ENCODE results near the gene STON1.
"Not testable (repeated sequence)": the region's sequence is repeated elsewhere in the genome, so short reads cannot be mapped to it uniquely, and the experiment has no call there.

Gene STON1

GRCh38 chr2:48600917-48601316 lies 71.0 kb downstream of the STON1 start:
- H3K9me3 ChIP-seq (ENCODE audit: control insufficient read depth, insufficient read depth, low read length): no peaks in the 10 kb centered on the region
- H3K4me1 ChIP-seq (ENCODE audit: insufficient read depth, low read length): no peaks in the 10 kb centered on the region; the same call in 1 of the 2 replicates
- no peaks in the 10 kb centered on the region for H3K36me3 ChIP-seq (ENCODE audit: insufficient read depth, low read length)
- H3K9ac ChIP-seq (ENCODE audit: low read depth, low read length): no peak overlapping the region

- no peaks in the 10 kb centered on the region for H3K36me3 ChIP-seq (ENCODE audit: insufficient read depth, low read length)
- H3K9me3 ChIP-seq (ENCODE audit: control insufficient read depth, insufficient read depth, low read length): no peaks in the 10 kb centered on the region
- H3K4me1 ChIP-seq (ENCODE audit: insufficient read depth, low read length): no peaks in the 10 kb centered on the region; the same call in 1 of the 2 replicates
- H3K9ac ChIP-seq (ENCODE audit: low read depth, low read length): no peak overlapping the region
These were observed 71.4 kb downstream of the STON1 start for GRCh38 chr2:48601349-48601748.

DNA sequence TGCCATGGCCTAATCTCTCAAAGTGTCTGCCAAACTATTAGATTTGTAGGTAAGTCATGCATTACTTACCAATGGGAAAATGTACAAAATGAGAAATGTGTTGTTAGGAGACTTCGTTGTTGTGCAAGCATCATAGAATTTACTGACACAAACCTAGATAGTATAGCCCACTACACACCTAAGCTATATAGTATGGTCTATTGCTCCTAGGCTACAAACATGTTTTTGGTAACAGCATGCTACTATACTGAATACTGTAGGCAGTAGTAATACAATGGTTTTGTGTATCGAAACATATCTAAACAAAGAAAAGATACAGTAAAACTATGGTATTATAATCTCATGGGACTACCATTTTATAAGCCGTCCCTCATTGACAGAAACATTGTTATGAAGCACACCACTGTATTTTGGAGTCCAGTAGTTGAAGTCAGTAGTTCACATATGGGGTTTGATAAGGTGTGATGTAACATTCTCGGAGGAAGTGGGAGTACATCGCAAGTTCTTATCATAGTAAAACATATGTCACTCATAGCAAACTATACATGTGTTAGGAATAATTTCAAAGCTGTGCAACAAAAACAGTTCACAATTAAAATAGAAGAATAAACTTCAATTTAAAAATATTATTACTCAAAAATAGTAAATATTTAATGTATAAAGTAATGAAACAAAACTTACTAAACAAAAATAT lies 75.7 kb downstream of the STON1 start:
- Histone ChIP-seq H3K9ac (ENCODE audit: low read depth, low read length) (no peak overlapping the region), H3K4me1 (ENCODE audit: insufficient read depth, low read length) (no peaks in the 10 kb centered on the region; the same call in 1 of the 2 replicates), H3K9me3 (ENCODE audit: control insufficient read depth, insufficient read depth, low read length) (no peaks in the 10 kb centered on the region), H3K36me3 (ENCODE audit: insufficient read depth, low read length) (no peaks in the 10 kb centered on the region)

GRCh38 chr2:48607307-48608014 lies 77.5 kb downstream of the STON1 start:
- Histone ChIP-seq H3K4me1 (ENCODE audit: insufficient read depth, low read length) (no peaks in the 10 kb centered on the region), H3K9ac (ENCODE audit: low read depth, low read length) (no peak overlapping the region), H3K36me3 (ENCODE audit: insufficient read depth, low read length) (no peaks in the 10 kb centered on the region), H3K9me3 (ENCODE audit: control insufficient read depth, insufficient read depth, low read length) (no peaks in the 10 kb centered on the region)

DNA sequence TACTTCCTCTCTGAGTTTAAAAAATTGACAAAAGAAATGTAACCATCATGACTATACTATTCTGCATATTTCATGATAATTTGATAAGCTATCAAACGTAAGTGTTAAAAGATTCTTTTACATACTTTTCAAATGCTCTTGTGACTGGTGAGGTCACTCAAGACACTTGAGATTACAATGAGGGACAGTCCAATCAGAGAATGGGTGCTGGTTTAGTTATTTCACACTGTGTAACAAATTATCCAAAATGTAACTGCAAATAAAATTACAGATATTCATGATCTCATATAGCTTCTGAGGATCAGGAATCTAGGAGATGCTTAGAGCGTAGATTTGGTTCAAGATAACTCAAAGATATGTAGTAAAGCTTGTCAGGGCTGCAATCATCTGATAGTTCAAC lies 83.3 kb downstream of the STON1 start:
- H3K36me3 ChIP-seq (ENCODE audit: insufficient read depth, low read length): no peaks in the 10 kb centered on the region
- no peak overlapping the region for H3K9ac ChIP-seq (ENCODE audit: low read depth, low read length)
- no peaks in the 10 kb centered on the region for H3K4me1 ChIP-seq (ENCODE audit: insufficient read depth, low read length)
- H3K9me3 ChIP-seq (ENCODE audit: control insufficient read depth, insufficient read depth, low read length): peaks cover 4% of the 10 kb centered on the region; the same call in 1 of the 2 replicates

- not testable (repeated sequence) for H3K9me3 ChIP-seq (ENCODE audit: control insufficient read depth, insufficient read depth, low read length); H3K36me3 ChIP-seq (ENCODE audit: insufficient read depth, low read length)
These were observed 84.6 kb downstream of the STON1 start for GRCh38 chr2:48614581-48614980.

DNA sequence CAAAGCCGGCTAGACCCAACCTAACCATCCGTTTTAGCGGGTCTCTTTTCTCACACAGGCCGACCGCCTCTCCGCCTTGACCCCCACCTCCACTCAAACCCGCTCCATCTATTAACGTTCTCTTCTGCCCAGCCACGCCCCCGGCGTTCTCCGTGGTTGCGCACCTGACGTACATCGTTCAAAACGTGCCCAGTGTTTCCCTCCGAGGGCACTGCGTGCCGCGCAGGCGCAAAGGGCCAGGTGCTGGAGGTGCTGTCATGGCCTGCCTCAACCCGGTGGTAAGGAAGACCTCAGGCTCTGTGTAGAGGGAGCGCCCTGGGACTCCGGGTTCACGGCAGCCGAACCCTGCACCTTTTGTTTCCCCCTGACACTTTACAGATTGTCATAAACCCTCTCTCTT lies 87.7 kb downstream of the STON1 start, which contains the start of gene GTF2A1L:
TSS of gene GTF2A1L (plus strand) at position 239 of the 400 bp plus-strand sequence. CDS start at position 258, 19 bp downstream.
- Histone ChIP-seq H3K36me3 (ENCODE audit: insufficient read depth, low read length) (no peaks in the 10 kb centered on the region), H3K9ac (ENCODE audit: low read depth, low read length) (no peak within 1 kb of the TSS), H3K4me1 (ENCODE audit: insufficient read depth, low read length) (no peaks in the 10 kb centered on the region), H3K9me3 (ENCODE audit: control insufficient read depth, insufficient read depth, low read length) (peaks cover 4% of the 10 kb centered on the region; the same call in 1 of the 2 replicates)

More at GRCh38 chr2:48614581-48614980, 84.6 kb downstream of the STON1 start:
- not testable (repeated sequence) for H3K9ac ChIP-seq (ENCODE audit: low read depth, low read length); H3K4me1 ChIP-seq (ENCODE audit: insufficient read depth, low read length)

GRCh38 chr2:48619526-48619925 lies 89.6 kb downstream of the STON1 start:
- H3K4me1 ChIP-seq (ENCODE audit: insufficient read depth, low read length): no peaks in the 10 kb centered on the region
- H3K36me3 ChIP-seq (ENCODE audit: insufficient read depth, low read length): no peaks in the 10 kb centered on the region
- H3K9me3 ChIP-seq (ENCODE audit: control insufficient read depth, insufficient read depth, low read length): no peaks in the 10 kb centered on the region; the same call in 1 of the 2 replicates
- H3K9ac ChIP-seq (ENCODE audit: low read depth, low read length): no peak overlapping the region

DNA sequence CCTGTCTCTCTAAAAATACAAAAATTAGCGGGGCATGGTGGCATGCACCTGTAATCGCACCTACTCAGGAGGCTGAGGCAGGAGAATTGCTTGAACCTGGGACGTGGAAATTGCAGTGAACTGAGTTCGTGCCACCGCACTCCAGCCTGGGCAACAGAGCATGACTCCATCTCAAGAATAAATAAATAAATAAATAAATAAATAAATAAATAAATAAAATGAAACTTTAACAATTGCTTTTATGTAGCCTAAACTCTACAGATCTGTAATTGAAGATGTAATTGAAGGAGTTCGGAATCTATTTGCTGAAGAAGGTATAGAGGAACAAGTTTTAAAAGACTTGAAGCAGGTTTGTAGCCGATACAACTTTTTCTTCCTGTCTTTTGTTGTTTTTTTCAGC lies 90.7 kb downstream of the STON1 start:
- no peaks in the 10 kb centered on the region; the same call in none of the 2 replicates for H3K9me3 ChIP-seq (ENCODE audit: control insufficient read depth, insufficient read depth, low read length)
- H3K4me1 ChIP-seq (ENCODE audit: insufficient read depth, low read length): no peaks in the 10 kb centered on the region
- H3K36me3 ChIP-seq (ENCODE audit: insufficient read depth, low read length): no peaks in the 10 kb centered on the region
- H3K9ac ChIP-seq (ENCODE audit: low read depth, low read length): no peak overlapping the region

GRCh38 chr2:48622691-48623090 lies 92.7 kb downstream of the STON1 start:
- H3K4me1 ChIP-seq (ENCODE audit: insufficient read depth, low read length); H3K9me3 ChIP-seq (ENCODE audit: control insufficient read depth, insufficient read depth, low read length); H3K36me3 ChIP-seq (ENCODE audit: insufficient read depth, low read length); H3K9ac ChIP-seq (ENCODE audit: low read depth, low read length): not testable (repeated sequence)

- Histone ChIP-seq H3K36me3 (ENCODE audit: insufficient read depth, low read length) (no peaks in the 10 kb centered on the region), H3K9ac (ENCODE audit: low read depth, low read length) (no peak overlapping the region), H3K4me1 (ENCODE audit: insufficient read depth, low read length) (no peaks in the 10 kb centered on the region), H3K9me3 (ENCODE audit: control insufficient read depth, insufficient read depth, low read length) (peaks cover 5% of the 10 kb centered on the region; the same call in 1 of the 2 replicates)
These were observed 94.7 kb downstream of the STON1 start for GRCh38 chr2:48624696-48625095.

- peaks cover 5% of the 10 kb centered on the region; the same call in 1 of the 2 replicates for H3K9me3 ChIP-seq (ENCODE audit: control insufficient read depth, insufficient read depth, low read length)
- H3K4me1 ChIP-seq (ENCODE audit: insufficient read depth, low read length): no peaks in the 10 kb centered on the region
These were observed 96.1 kb downstream of the STON1 start for GRCh38 chr2:48626047-48626446.

GRCh38 chr2:48633143-48633542 lies 103.2 kb downstream of the STON1 start:
- H3K36me3 ChIP-seq (ENCODE audit: insufficient read depth, low read length): no peaks in the 10 kb centered on the region
- no peak overlapping the region for H3K9ac ChIP-seq (ENCODE audit: low read depth, low read length)
- no peaks in the 10 kb centered on the region for H3K4me1 ChIP-seq (ENCODE audit: insufficient read depth, low read length)
- no peaks in the 10 kb centered on the region for H3K9me3 ChIP-seq (ENCODE audit: control insufficient read depth, insufficient read depth, low read length)

More at GRCh38 chr2:48626047-48626446, 96.1 kb downstream of the STON1 start:
- Histone ChIP-seq H3K36me3 (ENCODE audit: insufficient read depth, low read length) (no peaks in the 10 kb centered on the region), H3K9ac (ENCODE audit: low read depth, low read length) (no peak overlapping the region)

DNA sequence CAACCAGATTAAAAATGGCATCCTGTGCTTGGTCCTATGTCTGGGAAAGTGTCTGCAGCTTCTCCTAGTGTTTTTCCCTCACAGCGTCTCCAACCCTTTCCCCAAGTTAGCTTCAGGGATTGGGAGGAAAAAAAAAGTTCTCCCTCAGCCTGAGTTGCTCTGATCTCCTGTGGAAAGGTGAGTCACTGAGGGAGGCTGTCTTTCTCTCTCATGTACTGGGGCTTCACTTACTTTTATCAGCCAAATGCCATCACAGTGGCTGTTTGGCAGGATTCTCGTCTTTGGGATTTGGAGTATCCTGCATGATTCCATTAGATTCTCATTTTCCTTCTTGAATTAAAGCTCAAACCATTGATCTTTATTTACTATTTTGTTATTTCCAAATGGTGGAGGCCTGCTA lies 105.8 kb downstream of the STON1 start:
- Histone ChIP-seq H3K36me3 (ENCODE audit: insufficient read depth, low read length) (no peaks in the 10 kb centered on the region), H3K4me1 (ENCODE audit: insufficient read depth, low read length) (no peaks in the 10 kb centered on the region), H3K9me3 (ENCODE audit: control insufficient read depth, insufficient read depth, low read length) (no peaks in the 10 kb centered on the region), H3K9ac (ENCODE audit: low read depth, low read length) (no peak overlapping the region)

DNA sequence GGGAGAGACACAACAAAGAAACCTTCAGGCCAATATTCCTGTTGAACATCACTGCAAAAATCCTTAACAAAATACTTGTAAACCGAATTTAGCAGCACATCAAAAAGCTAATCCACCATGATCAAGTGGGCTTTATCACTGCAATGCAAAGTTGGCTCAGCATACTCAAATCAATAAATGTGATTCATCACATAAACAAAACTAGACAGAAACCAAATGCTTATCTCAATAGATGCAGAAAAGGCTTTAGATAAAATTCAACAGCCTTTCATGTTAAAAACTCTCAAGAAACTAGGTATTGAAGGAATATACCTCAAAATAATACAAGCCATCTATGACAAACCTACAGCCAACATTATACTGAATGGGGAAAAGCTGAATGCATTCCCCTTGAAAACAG lies 108.3 kb downstream of the STON1 start:
- no peaks in the 10 kb centered on the region for H3K4me1 ChIP-seq (ENCODE audit: insufficient read depth, low read length)
- no peaks in the 10 kb centered on the region for H3K36me3 ChIP-seq (ENCODE audit: insufficient read depth, low read length)
- no peaks in the 10 kb centered on the region for H3K9me3 ChIP-seq (ENCODE audit: control insufficient read depth, insufficient read depth, low read length)
- no peak overlapping the region for H3K9ac ChIP-seq (ENCODE audit: low read depth, low read length)

Measured in ES-I3 (cell line).